Measurements from ENCODE around the gene PAQR9.

PAQR9 gene

GRCh38 chr3:142934887-142935269 lies 28.6 kb downstream of the PAQR9 start:
- no peak overlapping the region for H3K9ac ChIP-seq (ENCODE audit: low read length)
- no peaks in the 10 kb centered on the region for H4K20me1 ChIP-seq (ENCODE audit: low read depth, low read length)
- H3K79me2 ChIP-seq (ENCODE audit: insufficient read depth, low read length): no peaks in the 10 kb centered on the region
- H3K36me3 ChIP-seq (ENCODE audit: low read length): no peaks in the 10 kb centered on the region
- H3K9me3 ChIP-seq (ENCODE audit: insufficient read depth, low read length): no peaks in the 10 kb centered on the region
- H3K27me3 ChIP-seq (ENCODE audit: low read length): no peaks in the 10 kb centered on the region
- no peak for TF ChIP-seq EZH2phosphoT487 (conservative IDR thresholded peaks at IDR 0.05; ENCODE audit: low read length)
- TF ChIP-seq, protein P1, sequence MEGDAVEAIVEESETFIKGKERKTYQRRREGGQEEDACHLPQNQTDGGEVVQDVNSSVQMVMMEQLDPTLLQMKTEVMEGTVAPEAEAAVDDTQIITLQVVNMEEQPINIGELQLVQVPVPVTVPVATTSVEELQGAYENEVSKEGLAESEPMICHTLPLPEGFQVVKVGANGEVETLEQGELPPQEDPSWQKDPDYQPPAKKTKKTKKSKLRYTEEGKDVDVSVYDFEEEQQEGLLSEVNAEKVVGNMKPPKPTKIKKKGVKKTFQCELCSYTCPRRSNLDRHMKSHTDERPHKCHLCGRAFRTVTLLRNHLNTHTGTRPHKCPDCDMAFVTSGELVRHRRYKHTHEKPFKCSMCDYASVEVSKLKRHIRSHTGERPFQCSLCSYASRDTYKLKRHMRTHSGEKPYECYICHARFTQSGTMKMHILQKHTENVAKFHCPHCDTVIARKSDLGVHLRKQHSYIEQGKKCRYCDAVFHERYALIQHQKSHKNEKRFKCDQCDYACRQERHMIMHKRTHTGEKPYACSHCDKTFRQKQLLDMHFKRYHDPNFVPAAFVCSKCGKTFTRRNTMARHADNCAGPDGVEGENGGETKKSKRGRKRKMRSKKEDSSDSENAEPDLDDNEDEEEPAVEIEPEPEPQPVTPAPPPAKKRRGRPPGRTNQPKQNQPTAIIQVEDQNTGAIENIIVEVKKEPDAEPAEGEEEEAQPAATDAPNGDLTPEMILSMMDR (IDR thresholded peaks at IDR 0.05; ENCODE audit: insufficient read depth, low read length, poor library complexity, severe bottlenecking): no peak
- H3K4me3 ChIP-seq (ENCODE audit: insufficient read depth, low read length, poor library complexity, severe bottlenecking): no peak overlapping the region
- H3K9me2 ChIP-seq (replicated peaks; ENCODE audit: insufficient read depth, low read length): no peaks in the 10 kb centered on the region
- H3K4me2 ChIP-seq (ENCODE audit: low read depth, low read length, poor library complexity, severe bottlenecking): no peak overlapping the region
- H3K27ac ChIP-seq (ENCODE audit: low read depth, low read length): no peak overlapping the region
- no peak overlapping the region for H2AFZ ChIP-seq (ENCODE audit: low read depth, low read length, severe bottlenecking)
- H3F3A ChIP-seq (ENCODE audit: insufficient read depth): no peaks in the 10 kb centered on the region

- Histone ChIP-seq H2AFZ (ENCODE audit: low read depth, low read length, severe bottlenecking) (no peak overlapping the region), H3K4me3 (ENCODE audit: insufficient read depth, low read length, poor library complexity, severe bottlenecking) (no peak overlapping the region), H4K20me1 (ENCODE audit: low read depth, low read length) (no peaks in the 10 kb centered on the region), H3K9ac (ENCODE audit: low read length) (no peak overlapping the region), H3K36me3 (ENCODE audit: low read length) (no peaks in the 10 kb centered on the region), H3K9me3 (ENCODE audit: insufficient read depth, low read length) (no peaks in the 10 kb centered on the region), H3F3A (ENCODE audit: insufficient read depth) (no peaks in the 10 kb centered on the region), H3K79me2 (ENCODE audit: insufficient read depth, low read length) (no peaks in the 10 kb centered on the region), H3K27me3 (ENCODE audit: low read length) (no peaks in the 10 kb centered on the region), H3K9me2 (replicated peaks; ENCODE audit: insufficient read depth, low read length) (no peaks in the 10 kb centered on the region), H3K27ac (ENCODE audit: low read depth, low read length) (no peak overlapping the region), H3K4me2 (ENCODE audit: low read depth, low read length, poor library complexity, severe bottlenecking) (no peak overlapping the region)
- no peak for TF ChIP-seq EZH2phosphoT487 (conservative IDR thresholded peaks at IDR 0.05; ENCODE audit: low read length)
- TF ChIP-seq, protein P1 (IDR thresholded peaks at IDR 0.05; ENCODE audit: insufficient read depth, low read length, poor library complexity, severe bottlenecking): no peak
These were observed 29.2 kb downstream of the PAQR9 start for GRCh38 chr3:142934128-142934886.

GRCh38 chr3:142931222-142931621 lies 32.3 kb downstream of the PAQR9 start:
- H3K36me3 ChIP-seq (ENCODE audit: low read length): no peaks in the 10 kb centered on the region
- no peak overlapping the region for H2AFZ ChIP-seq (ENCODE audit: low read depth, low read length, severe bottlenecking)
- H3K9me3 ChIP-seq (ENCODE audit: insufficient read depth, low read length): no peaks in the 10 kb centered on the region
- H3K4me3 ChIP-seq (ENCODE audit: insufficient read depth, low read length, poor library complexity, severe bottlenecking): no peak overlapping the region
- no peak overlapping the region for H3K4me2 ChIP-seq (ENCODE audit: low read depth, low read length, poor library complexity, severe bottlenecking)
- no peaks in the 10 kb centered on the region for H3F3A ChIP-seq (ENCODE audit: insufficient read depth)
- H4K20me1 ChIP-seq (ENCODE audit: low read depth, low read length): no peaks in the 10 kb centered on the region
- H3K9me2 ChIP-seq (replicated peaks; ENCODE audit: insufficient read depth, low read length): no peaks in the 10 kb centered on the region
- no peaks in the 10 kb centered on the region for H3K27me3 ChIP-seq (ENCODE audit: low read length)
- H3K27ac ChIP-seq (ENCODE audit: low read depth, low read length): no peak overlapping the region
- H3K9ac ChIP-seq (ENCODE audit: low read length): no peak overlapping the region
- no peaks in the 10 kb centered on the region for H3K79me2 ChIP-seq (ENCODE audit: insufficient read depth, low read length)
- TF ChIP-seq, protein P1 (IDR thresholded peaks at IDR 0.05; ENCODE audit: insufficient read depth, low read length, poor library complexity, severe bottlenecking): no peak
- no peak for TF ChIP-seq EZH2phosphoT487 (conservative IDR thresholded peaks at IDR 0.05; ENCODE audit: low read length)

All from SU-DHL-6 (cell line).